ENCODE measurements around the gene FGF1. TPM values are rescaled to one million over a fixed set of nuclear protein-coding genes. Genes with fewer than 3 reads are reported as not detected.

The FGF1 gene
- total and polyA plus RNA-seq, 2 donors (not counting 3 experiments of a cell fraction or from before 2014, with no cell fraction given), result not detected

- intact Hi-C loops (cut with micrococcal nuclease), result no loop called here
- no peak for TF ChIP-seq MAX (IDR thresholded peaks at IDR 0.05; ENCODE audit: insufficient read depth, insufficient read length)
- no peak for TF ChIP-seq GATA2 (IDR thresholded peaks at IDR 0.05; ENCODE audit: insufficient read depth, insufficient read length, low read depth, low read length)
- no peak for TF ChIP-seq JUN (IDR thresholded peaks at IDR 0.05; ENCODE audit: borderline replicate concordance, insufficient read depth, insufficient read length, low read depth)
- no peak for TF ChIP-seq POLR2AphosphoS5 (IDR thresholded peaks at IDR 0.05; ENCODE audit: insufficient read depth, low read depth, low read length)
- no peak for TF ChIP-seq CTCF (IDR thresholded peaks at IDR 0.05; ENCODE audit: extremely low read depth in 1 of 2, insufficient read depth in 1 of 2, low read depth in 1 of 2, low read length in 2 of 2)
- TF ChIP-seq MYC (IDR thresholded peaks at IDR 0.05; ENCODE audit: low read depth, low read length), result no peak
- TF ChIP-seq EZH2 (IDR thresholded peaks at IDR 0.05; ENCODE audit: borderline replicate concordance, low read depth, low read length, severe bottlenecking), result no peak
- TF ChIP-seq FOS (IDR thresholded peaks at IDR 0.05; ENCODE audit: borderline replicate concordance, insufficient read depth, low read length), result no peak
- no peak for TF ChIP-seq POLR2A (IDR thresholded peaks at IDR 0.05; ENCODE audit: low read depth, low read length)
- CTCF ChIA-PET, result interaction anchor here (0.7 to 3.9 kb wide), 4 partner anchors 15 to 29 kb away, joined by 3 to 33 read pairs (median 12); no protein-coding TSS in a partner anchor
Measured at GRCh38 chr5:142683881-142684505, 1.9 kb downstream of the FGF1 start.

More at GRCh38 chr5:142683881-142684505, 1.9 kb downstream of the FGF1 start:
- POLR2A ChIA-PET, result no interaction called here
- dilution Hi-C loops (cut with MboI; ENCODE audit: extremely low pct_ligation_motif_present, low sequenced_read_pairs), result no loop called here
- H3K36me3 ChIP-seq (ENCODE audit: control insufficient read depth in 2 of 2, extremely low read depth in 1 of 2, insufficient read depth in 2 of 2, low read length in 2 of 2), result no peaks in the 10 kb centered on the region
- H3K4me1 ChIP-seq (ENCODE audit: control insufficient read depth, extremely low read depth, insufficient read depth, low read length), result peaks cover 7% of the 10 kb centered on the region
- H3K79me2 ChIP-seq (ENCODE audit: control insufficient read depth, insufficient read depth, low read length), result no peaks in the 10 kb centered on the region
- H4K20me1 ChIP-seq (replicated peaks; ENCODE audit: control insufficient read depth, extremely low read depth, insufficient read depth, low read length), result no peaks in the 10 kb centered on the region
- peaks cover 14 to 19% of the 10 kb centered on the region in 2 experiments for H3K27me3 ChIP-seq (ENCODE audit: control insufficient read depth in 2 of 2, insufficient read depth in 2 of 2, low read length in 2 of 2)
- H3K27ac ChIP-seq (ENCODE audit: insufficient read depth, low read depth, low read length), result no peak overlapping the region
- H3K9me1 ChIP-seq (replicated peaks; ENCODE audit: control insufficient read depth, extremely low read depth, insufficient read depth, low read length), result no peaks in the 10 kb centered on the region
- H2AFZ ChIP-seq (ENCODE audit: low read depth, low read length), result peak overlapping the region; percentile 46
- BruUV-seq (replicated peaks), result no TSS peak
- H3K9me3 ChIP-seq (replicated peaks; ENCODE audit: control insufficient read depth, insufficient read depth, low read length), result no peaks in the 10 kb centered on the region
- FAIRE-seq, result no peak
- peak overlapping the region; percentile 32 for H3K4me2 ChIP-seq (ENCODE audit: insufficient read depth, low read length)
- no peak for DNase-seq (ENCODE audit: low read depth, low spot score)
- H3K9ac ChIP-seq (replicated peaks; ENCODE audit: extremely low read depth, insufficient read depth, low read length), result no peak overlapping the region
- H3K4me3 ChIP-seq (replicated peaks in 1 of 3; ENCODE audit: insufficient read depth in 1 of 3, low read depth in 1 of 3, low read length in 3 of 3), result no peak overlapping the region

Data from endothelial cell of umbilical vein (primary cell).